Stimulated activated CD8-positive, alpha-beta memory T cell treated with anti-CD3 and anti-CD28 coated beads, Interleukin-15, amount 100 ng/mL, for 24 hours (primary cell): ENCODE results near the gene PSMA1.
"Not testable (repeated sequence)": the region's sequence is repeated elsewhere in the genome, so short reads cannot be mapped to it uniquely, and the experiment has no call there.

ENCODE experiments used
- DNase-seq: peaks from one replicate; pipeline ENCODE4 v3.0.0-alpha.2; 2020; ENCODE audit warnings: low read depth

PSMA1 gene

DNA sequence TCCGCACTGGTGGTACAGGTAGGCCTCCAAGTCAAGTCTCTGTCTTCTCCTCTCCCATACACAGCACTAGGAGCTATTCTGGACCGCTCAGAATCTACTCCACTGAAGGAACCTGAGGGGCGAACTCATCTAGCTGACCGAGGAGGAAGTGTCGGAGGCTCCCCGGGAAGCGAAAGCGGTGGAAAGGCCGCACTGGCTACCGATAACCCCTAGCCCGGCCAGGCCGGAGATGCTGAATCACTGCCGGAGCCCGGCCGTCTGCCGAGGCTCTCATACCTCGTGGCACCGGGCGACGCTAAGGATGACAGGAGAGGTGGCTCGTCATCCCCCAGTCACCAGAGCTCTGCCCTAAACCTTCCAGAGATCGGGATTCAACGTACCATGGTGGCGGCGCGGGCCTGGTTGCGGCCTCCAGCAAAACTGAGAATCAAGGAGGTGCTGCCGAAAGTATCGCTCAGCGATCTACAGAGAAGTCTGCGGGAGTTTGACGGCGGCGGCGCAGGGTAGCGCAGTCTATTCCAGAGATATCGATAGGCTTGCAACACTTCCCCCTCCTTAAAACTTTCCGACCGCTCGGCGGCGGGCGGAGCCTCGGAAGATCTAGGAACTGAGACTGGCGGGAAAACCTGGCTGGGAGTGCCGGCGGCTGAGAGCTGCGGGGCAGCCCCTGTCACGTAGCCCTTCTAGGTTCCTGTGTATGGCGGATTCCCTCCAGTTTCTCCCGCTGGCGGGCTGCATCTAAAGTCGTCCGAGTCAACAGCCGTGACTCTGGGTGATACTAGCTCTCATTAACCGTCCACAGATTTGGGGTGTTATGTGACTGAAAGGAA lies at the start of gene PSMA1:
Gene PSMA1 (minus strand): TSS at position 470 of the 830 bp plus-strand sequence. CDS start 87 bp downstream, at position 383.
- peak; percentile 74 for DNase-seq

- not testable (repeated sequence) for DNase-seq
Measured at GRCh38 chr11:14569516-14569915, 49.3 kb upstream of the PSMA1 start.

DNA sequence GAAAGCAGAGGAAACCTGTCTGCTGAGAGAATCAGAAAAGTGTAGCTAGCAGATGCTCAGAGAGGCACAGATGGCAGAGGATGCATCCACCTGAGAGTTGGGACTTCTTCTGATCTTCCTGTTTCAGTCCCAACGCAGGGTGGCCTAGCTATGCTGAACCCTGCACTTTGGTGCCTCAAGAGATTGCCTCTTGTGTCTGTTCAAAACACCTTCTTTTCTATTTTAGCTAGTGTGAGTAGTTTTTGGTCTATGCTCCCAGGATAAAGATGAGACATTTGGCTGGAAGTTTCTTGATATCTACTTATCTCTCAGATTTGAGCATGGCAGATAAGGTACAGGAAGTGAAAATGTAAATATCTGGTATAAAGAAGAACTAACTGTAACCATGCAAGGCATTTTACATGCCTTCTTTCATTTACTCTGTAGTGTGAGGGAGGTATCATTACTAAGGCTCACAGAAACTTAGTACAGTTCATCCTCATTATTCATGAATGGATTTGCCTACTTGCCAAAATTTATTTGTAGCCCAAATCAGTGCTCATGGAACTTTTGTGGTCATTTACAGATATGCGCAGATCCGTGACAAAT lies 47.0 kb upstream of the PSMA1 start:
- no peak for DNase-seq

GRCh38 chr11:14566331-14567063 lies 46.3 kb upstream of the PSMA1 start:
- DNase-seq: no peak

- DNase-seq: no peak
Measured at GRCh38 chr11:14565845-14566244, 45.7 kb upstream of the PSMA1 start.

- DNase-seq: no peak
Measured at GRCh38 chr11:14555818-14556217, 35.6 kb upstream of the PSMA1 start.

DNA sequence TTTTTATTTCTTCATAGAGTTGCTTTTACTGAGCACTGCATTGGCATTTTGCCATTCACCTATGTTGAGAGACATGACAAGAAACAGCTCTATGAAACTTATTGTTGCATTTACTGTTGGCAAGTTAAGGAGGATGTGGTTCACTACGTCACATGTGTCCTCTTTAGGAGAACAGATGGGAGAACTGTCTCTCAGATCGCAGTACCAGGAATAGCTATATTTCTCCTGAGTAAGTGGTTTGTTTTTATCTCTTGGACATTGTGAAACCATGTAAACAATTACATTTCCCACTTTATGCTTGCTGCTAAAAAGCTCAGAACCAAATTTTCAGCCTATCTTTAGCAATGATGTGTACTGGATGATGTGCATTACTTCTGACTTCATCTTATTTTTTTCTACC lies 34.8 kb upstream of the PSMA1 start:
- no peak for DNase-seq

- no peak for DNase-seq
Measured at GRCh38 chr11:14552089-14552488, 31.9 kb upstream of the PSMA1 start.

- DNase-seq: no peak
Measured at GRCh38 chr11:14551380-14551779, 31.2 kb upstream of the PSMA1 start.

DNA sequence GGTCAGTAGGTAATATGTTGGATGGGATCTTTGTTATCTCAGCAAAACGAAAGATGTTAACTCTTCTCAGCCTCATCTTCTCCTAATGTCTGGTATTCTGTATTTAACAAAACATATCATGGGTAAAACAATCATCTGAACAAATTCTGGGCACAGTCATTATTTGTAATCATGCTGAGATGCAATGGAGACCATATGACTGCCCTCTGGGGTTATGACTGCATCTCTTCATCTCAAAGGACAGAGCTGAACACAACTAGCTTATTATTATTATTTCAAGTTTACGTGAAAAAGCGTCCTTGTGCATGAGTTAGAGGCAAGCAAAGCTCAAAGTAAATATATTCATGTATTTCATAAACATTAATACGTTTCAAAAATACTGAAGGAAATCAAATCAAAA lies 29.7 kb upstream of the PSMA1 start:
- DNase-seq: no peak

DNA sequence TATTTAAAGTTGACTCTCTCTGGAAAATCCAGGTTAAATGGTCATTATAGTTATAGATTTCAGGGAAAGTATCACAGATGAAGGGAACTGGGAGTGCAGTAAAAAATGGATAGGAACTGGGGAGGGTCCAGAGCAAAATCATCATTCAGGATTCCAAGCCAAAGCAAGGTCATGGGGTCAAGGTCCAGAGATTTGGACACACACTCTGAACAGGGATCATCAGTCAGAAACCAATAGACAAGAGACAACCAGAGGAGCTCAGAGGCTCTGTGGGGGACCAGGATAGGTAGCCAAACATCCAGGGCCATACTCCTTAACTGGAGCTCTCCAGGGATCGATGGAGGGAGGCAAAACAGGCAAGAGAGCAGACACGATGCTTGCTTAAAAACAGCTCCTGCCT lies 27.3 kb upstream of the PSMA1 start:
- DNase-seq: no peak

DNA sequence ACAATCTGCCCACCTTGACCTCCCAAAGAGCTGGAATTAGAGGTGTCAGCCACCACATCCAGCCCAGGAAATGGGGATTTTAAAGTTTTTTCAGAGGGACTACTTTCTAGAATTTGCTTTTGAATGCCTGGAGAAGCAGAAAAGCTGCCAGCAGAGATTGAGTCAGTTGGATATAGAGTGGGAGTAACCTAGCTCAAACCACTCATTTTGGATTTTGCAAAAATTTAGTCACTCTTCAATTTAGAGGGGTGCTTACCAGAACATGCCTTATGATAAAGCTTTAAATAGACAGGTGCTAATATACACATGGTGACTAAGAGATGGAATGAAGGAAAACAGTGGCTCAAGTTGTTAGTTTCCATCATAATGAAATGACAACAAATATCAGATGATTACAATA lies 26.5 kb upstream of the PSMA1 start:
- DNase-seq: no peak

DNA sequence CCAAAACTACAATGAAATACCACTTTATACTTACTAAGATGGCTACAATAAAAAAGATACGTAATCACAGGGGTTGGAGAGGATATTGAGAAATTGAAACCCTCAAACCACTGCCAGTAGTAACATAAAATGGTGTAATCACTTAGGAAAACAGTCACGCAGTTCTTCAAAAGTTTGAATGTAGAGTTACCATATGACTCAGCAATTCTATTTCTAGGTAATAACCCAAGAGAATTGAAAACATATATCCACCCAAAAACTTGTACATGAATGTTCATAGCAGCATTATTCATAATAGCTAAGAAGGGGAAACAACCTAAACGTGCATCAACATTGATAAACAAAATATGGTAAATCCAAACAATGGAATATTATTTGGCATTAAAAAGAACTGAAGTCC lies 24.4 kb upstream of the PSMA1 start:
- no peak for DNase-seq

GRCh38 chr11:14543260-14543659 lies 23.1 kb upstream of the PSMA1 start:
- DNase-seq: no peak

DNA sequence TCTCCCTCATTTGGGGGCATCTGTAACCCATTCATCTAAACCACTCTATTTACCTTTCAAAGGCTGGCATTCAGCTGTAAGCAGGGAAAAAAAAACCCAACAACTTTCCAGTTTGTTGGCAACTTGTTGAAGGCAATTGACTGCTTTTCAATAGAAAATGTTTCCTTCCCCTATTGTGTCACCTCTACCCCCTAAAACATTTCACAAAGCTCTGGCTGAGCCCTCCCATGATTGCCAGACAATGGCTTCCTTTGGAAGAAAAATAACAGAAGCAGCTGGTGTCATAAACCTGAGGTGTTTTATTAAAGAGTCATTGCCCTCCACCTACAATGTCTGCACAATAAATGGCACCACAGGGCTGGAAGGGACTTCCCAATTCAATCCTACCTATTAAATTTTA lies 22.1 kb upstream of the PSMA1 start:
- DNase-seq: no peak

- no peak for DNase-seq
Measured at GRCh38 chr11:14541192-14541947, 21.2 kb upstream of the PSMA1 start.

- DNase-seq: no peak
Measured at GRCh38 chr11:14539982-14540421, 19.8 kb upstream of the PSMA1 start.

GRCh38 chr11:14538926-14539554 lies 18.9 kb upstream of the PSMA1 start:
- DNase-seq: no peak

GRCh38 chr11:14538271-14538925 lies 18.2 kb upstream of the PSMA1 start:
- DNase-seq: no peak

GRCh38 chr11:14537134-14537599 lies 17.0 kb upstream of the PSMA1 start:
- no peak for DNase-seq

- DNase-seq: not testable (repeated sequence)
Measured at GRCh38 chr11:14535166-14535565, 15.0 kb upstream of the PSMA1 start.
